Suprapubic skin (tissue), 4 donors: ENCODE results near the gene CHPF. TPM values are rescaled to one million over a fixed set of nuclear protein-coding genes. Genes with fewer than 3 reads are reported as not detected.

Source experiments
- DNase-seq, 2 donors: peaks; one replicate each; pipeline ENCODE4 v3.0.0-alpha.2; 2019; ENCODE audit warnings: low spot score in 2 of 2
- H3K27ac ChIP-seq: fragments of 200-600 bp; sonication (generic); one replicate; pipeline ENCODE4 v1.5.1; 2019
- H3K27me3 ChIP-seq: fragments of 200-600 bp; sonication (generic); one replicate; pipeline ENCODE4 v1.5.1; 2019
- H3K36me3 ChIP-seq: fragments of 200-600 bp; sonication (generic); one replicate; pipeline ENCODE4 v1.5.1; 2019
- H3K4me1 ChIP-seq: fragments of 200-600 bp; sonication (generic); one replicate; pipeline ENCODE4 v1.5.1; 2019
- H3K4me3 ChIP-seq: fragments of 200-600 bp; sonication (generic); one replicate; pipeline ENCODE4 v1.5.1; 2019; ENCODE audit warnings: mild to moderate bottlenecking
- H3K9me3 ChIP-seq: fragments of 200-600 bp; sonication (generic); one replicate; pipeline ENCODE4 v1.5.1; 2019
- EP300 ChIP-seq: sonication (generic); formaldehyde crosslinking; IDR thresholded peaks from one replicate; pipeline ENCODE4 v1.6.1; 2017; ENCODE audit warnings: antibody characterized with exemption
- POLR2A ChIP-seq, 2 donors: fragments of 450-650 bp; IDR thresholded peaks; one replicate each; pipeline ENCODE4 v1.6.1; 2017; ENCODE audit warnings: antibody characterized with exemption in 2 of 2, mild to moderate bottlenecking in 2 of 2, moderate library complexity in 2 of 2
- POLR2AphosphoS5 ChIP-seq, 3 donors: sonication (generic); formaldehyde crosslinking; IDR thresholded peaks; one replicate each; pipeline ENCODE4 v1.6.1; 2017; ENCODE audit warnings: antibody characterized with exemption in 3 of 3
- WGBS: methylation state at CpG from one replicate; pipeline ENCODE4 v1.1.5; 2018; 5-methylcytosine and 5-hydroxymethylcytosine counted together
- total RNA-seq, 4 donors: library from RNA; depleted of rRNA; stranded (reverse); fragments of >200 nt; gene quantifications; one replicate each; pipeline ENCODE4 v1.1.0, GENCODE V29; 2016
- TF ChIP-seq, protein P1 (sequence below), 2 donors: fragments of 200-600 bp in 1 of 2; fragments of 450-650 bp in 1 of 2; sonication (generic) in 1 of 2; IDR thresholded peaks; one replicate each; pipeline ENCODE4 v1.5.1; 2016 to 2019; ENCODE audit warnings: antibody characterized with exemption in 2 of 2, mild to moderate bottlenecking in 1 of 2, moderate library complexity in 1 of 2

CHPF gene
- total RNA-seq, 4 donors from 2014 or later, result 28.8 to 62.1 (median 49.3) TPM

DNA sequence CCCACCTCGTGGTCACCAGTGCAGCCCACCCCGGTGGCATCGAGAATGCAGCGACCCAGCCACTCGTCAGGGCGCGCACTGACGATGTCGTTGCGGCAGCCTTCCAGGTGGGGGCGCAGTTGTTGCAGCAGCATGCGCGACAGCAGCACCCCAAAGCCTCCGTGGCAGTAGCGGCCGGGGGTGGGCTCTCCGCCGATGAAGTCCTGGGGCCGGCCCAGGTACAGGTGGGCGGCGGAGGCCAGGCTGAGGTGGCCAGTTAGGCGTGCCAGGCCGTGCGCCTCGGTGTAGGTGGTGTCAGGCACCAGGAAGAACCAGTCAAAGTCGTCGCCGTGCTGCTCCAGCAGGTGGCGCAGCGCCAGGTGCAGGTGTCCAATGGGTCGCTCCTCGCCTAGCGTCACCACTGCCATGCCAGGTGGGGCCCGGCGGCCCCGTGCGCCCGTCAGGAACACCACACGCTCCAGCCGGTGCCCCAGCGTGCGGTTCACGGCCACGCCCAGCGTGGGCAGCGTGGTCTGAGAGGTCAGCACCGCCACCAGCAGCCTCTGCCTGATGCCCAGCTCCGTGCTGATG, 1.9 kb downstream of the CHPF start:
- Histone ChIP-seq H3K9me3 (no peaks in the 10 kb centered on the region), H3K27me3 (no peaks in the 10 kb centered on the region), H3K36me3 (peaks cover 24% of the 10 kb centered on the region), H3K4me3 (peak overlapping the region; percentile 42), H3K4me1 (peaks cover 35% of the 10 kb centered on the region), H3K27ac (no peak overlapping the region)
- 8% methylated on average over 10 of the region's 48 CpGs for WGBS
- TF ChIP-seq POLR2AphosphoS5 (IDR thresholded peaks at IDR 0.05) (peak in 1 of 3 donors; percentile 20), EP300 (no peak)
- TF ChIP-seq, protein P1, sequence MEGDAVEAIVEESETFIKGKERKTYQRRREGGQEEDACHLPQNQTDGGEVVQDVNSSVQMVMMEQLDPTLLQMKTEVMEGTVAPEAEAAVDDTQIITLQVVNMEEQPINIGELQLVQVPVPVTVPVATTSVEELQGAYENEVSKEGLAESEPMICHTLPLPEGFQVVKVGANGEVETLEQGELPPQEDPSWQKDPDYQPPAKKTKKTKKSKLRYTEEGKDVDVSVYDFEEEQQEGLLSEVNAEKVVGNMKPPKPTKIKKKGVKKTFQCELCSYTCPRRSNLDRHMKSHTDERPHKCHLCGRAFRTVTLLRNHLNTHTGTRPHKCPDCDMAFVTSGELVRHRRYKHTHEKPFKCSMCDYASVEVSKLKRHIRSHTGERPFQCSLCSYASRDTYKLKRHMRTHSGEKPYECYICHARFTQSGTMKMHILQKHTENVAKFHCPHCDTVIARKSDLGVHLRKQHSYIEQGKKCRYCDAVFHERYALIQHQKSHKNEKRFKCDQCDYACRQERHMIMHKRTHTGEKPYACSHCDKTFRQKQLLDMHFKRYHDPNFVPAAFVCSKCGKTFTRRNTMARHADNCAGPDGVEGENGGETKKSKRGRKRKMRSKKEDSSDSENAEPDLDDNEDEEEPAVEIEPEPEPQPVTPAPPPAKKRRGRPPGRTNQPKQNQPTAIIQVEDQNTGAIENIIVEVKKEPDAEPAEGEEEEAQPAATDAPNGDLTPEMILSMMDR (IDR thresholded peaks at IDR 0.05), result peak; percentile 87 to 93
- DNase-seq, result peak in 1 of 2 donors; percentile 83

- 93% methylated on average over 10 of the region's 12 CpGs for WGBS
- H3K4me1 ChIP-seq, result peaks cover 35% of the 10 kb centered on the region
- no peak for TF ChIP-seq EP300
- TF ChIP-seq, protein P1 (IDR thresholded peaks at IDR 0.05), result no peak
- TF ChIP-seq POLR2AphosphoS5 (IDR thresholded peaks at IDR 0.05), result no peak
- no peak for TF ChIP-seq POLR2A (IDR thresholded peaks at IDR 0.05)
- no peaks in the 10 kb centered on the region for H3K9me3 ChIP-seq
- H3K36me3 ChIP-seq, result peaks cover 24% of the 10 kb centered on the region
- DNase-seq, result no peak
- no peaks in the 10 kb centered on the region for H3K27me3 ChIP-seq
- H3K4me3 ChIP-seq, result no peak overlapping the region
- no peak overlapping the region for H3K27ac ChIP-seq
Observed at GRCh38 chr2:219540784-219541504, 2.7 kb downstream of the CHPF start.

DNA sequence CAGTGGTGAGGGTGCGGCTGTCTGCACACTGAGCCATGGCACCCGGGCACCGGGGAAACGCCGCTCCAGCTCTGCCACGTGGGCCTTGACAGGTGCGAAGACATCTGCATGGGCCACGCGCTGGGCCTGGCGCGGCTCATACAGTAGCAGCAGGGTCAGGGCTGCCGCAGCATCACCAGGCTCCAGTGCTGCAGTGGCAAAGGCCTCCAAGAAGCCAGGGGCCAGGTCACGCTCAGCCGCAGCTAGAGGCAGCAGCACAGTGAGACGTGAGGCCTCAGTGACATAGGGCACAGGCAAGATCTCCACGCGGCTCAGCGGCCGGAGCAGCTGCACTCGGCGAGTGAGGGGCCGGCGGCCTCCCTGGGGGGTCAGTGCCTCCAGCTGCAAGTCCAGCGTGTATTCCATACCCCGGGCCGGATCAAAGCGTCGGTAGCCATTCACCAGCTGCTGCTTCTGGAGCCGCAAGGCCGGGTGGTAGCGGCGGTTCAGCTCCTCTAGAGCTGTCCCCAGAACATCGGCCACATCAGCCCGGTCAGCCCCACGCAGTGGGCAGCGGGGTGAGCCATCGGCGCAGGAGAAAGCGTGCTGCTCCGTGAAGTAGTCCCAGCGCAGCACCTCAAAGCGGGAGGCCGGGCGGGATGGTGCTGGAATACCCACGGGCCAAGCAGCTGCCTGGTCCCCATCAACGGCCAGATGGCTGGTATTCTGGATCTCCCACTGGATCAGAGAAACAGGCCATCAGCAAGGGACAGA, 3.5 kb downstream of the CHPF start:
- Histone ChIP-seq H3K36me3 (peaks cover 24% of the 10 kb centered on the region), H3K4me1 (peaks cover 35% of the 10 kb centered on the region), H3K4me3 (no peak overlapping the region), H3K27ac (no peak overlapping the region), H3K27me3 (no peaks in the 10 kb centered on the region), H3K9me3 (no peaks in the 10 kb centered on the region)
- 94% methylated on average over 6 of the region's 46 CpGs for WGBS
- no peak for TF ChIP-seq POLR2AphosphoS5 (IDR thresholded peaks at IDR 0.05)
- TF ChIP-seq POLR2A (IDR thresholded peaks at IDR 0.05), result no peak
- no peak for TF ChIP-seq EP300
- TF ChIP-seq, protein P1 (IDR thresholded peaks at IDR 0.05), result no peak
- DNase-seq, result no peak

- Histone ChIP-seq H3K36me3 (peaks cover 24% of the 10 kb centered on the region), H3K4me1 (peaks cover 31% of the 10 kb centered on the region), H3K27ac (no peak overlapping the region), H3K9me3 (no peaks in the 10 kb centered on the region), H3K27me3 (no peaks in the 10 kb centered on the region), H3K4me3 (no peak overlapping the region)
- no peak for DNase-seq
- WGBS, result 85% methylated on average over 15 of the region's 32 CpGs
- TF ChIP-seq, protein P1 (IDR thresholded peaks at IDR 0.05), result no peak
Observed at GRCh38 chr2:219538956-219539788, 4.4 kb downstream of the CHPF start.
